HG03139 (cell line): ENCODE measurements around the gene SIDT2.
"Not testable (repeated sequence)": the region's sequence is repeated elsewhere in the genome, so short reads cannot be mapped to it uniquely, and the experiment has no call there.

Experiments
- ATAC-seq: cut with Tn5 transposase; IDR thresholded peaks from one replicate; pipeline ENCODE4 v1.9.1; 2021; ENCODE audit not compliant: unreplicated experiment

The SIDT2 gene

GRCh38 chr11:117178210-117179034 is at the start of gene SIDT2:
SIDT2 (plus strand) TSS chr11:117178743; CDS start chr11:117179264, 521 bp downstream.
- peak; percentile 78 for ATAC-seq

- not testable (repeated sequence) for ATAC-seq
These were observed 48.1 kb upstream of the SIDT2 start for GRCh38 chr11:117130396-117130795.

GRCh38 chr11:117130879-117131278 is 47.7 kb upstream of the SIDT2 start:
- ATAC-seq, result no peak

GRCh38 chr11:117134431-117134830 is 44.1 kb upstream of the SIDT2 start:
- ATAC-seq, result no peak

- ATAC-seq, result not testable (repeated sequence)
These were observed 43.6 kb upstream of the SIDT2 start for GRCh38 chr11:117134979-117135378.

- not testable (repeated sequence) for ATAC-seq
These were observed 41.1 kb upstream of the SIDT2 start for GRCh38 chr11:117137223-117138086.

- no peak for ATAC-seq
These were observed 35.2 kb upstream of the SIDT2 start for GRCh38 chr11:117143390-117143789.

- peak; percentile 91 for ATAC-seq
These were observed 34.6 kb upstream of the SIDT2 start, which contains the start of gene PAFAH1B2 for GRCh38 chr11:117143871-117144476. PAFAH1B2 (plus strand) TSS chr11:117144287; CDS start chr11:117152448, 8,161 bp downstream.

GRCh38 chr11:117144477-117145392 is 33.8 kb upstream of the SIDT2 start:
- ATAC-seq, result peak; percentile 40

- ATAC-seq, result no peak
These were observed 33.2 kb upstream of the SIDT2 start for GRCh38 chr11:117145393-117145761.

GRCh38 chr11:117146521-117146920 is 32.0 kb upstream of the SIDT2 start:
- no peak for ATAC-seq

GRCh38 chr11:117152066-117152465 is 26.5 kb upstream of the SIDT2 start:
- ATAC-seq, result no peak

- no peak for ATAC-seq
These were observed 24.1 kb upstream of the SIDT2 start for GRCh38 chr11:117154468-117154867.

GRCh38 chr11:117157507-117157906 is 21.0 kb upstream of the SIDT2 start:
- ATAC-seq, result no peak

- ATAC-seq, result no peak
These were observed 18.7 kb upstream of the SIDT2 start for GRCh38 chr11:117159892-117160291.

GRCh38 chr11:117160826-117161225 is 17.7 kb upstream of the SIDT2 start:
- ATAC-seq, result no peak

GRCh38 chr11:117166491-117166890 is 12.1 kb upstream of the SIDT2 start:
- ATAC-seq, result no peak

GRCh38 chr11:117169736-117170135 is 8.8 kb upstream of the SIDT2 start:
- no peak for ATAC-seq

GRCh38 chr11:117170210-117170609 is 8.3 kb upstream of the SIDT2 start:
- no peak for ATAC-seq

GRCh38 chr11:117171007-117171403 is 7.5 kb upstream of the SIDT2 start:
- no peak for ATAC-seq
